Testis (tissue), 3 donors: ENCODE data around the gene GJD4. TPM values are rescaled to one million over a fixed set of nuclear protein-coding genes. Genes with fewer than 3 reads are reported as not detected.

Source experiments
- DNase-seq: peaks from one replicate; pipeline ENCODE4 v3.0.0-alpha.2; 2019
- H3K27ac ChIP-seq, 2 donors: fragments of 200-600 bp; sonication (generic); one replicate each; pipeline ENCODE4 v1.5.1; 2019
- H3K27me3 ChIP-seq: fragments of 200-600 bp; sonication (generic); one replicate; pipeline ENCODE4 v1.5.1; 2019
- H3K36me3 ChIP-seq: fragments of 200-600 bp; sonication (generic); one replicate; pipeline ENCODE4 v1.5.1; 2017; ENCODE audit warnings: low read depth; ENCODE audit errors: missing control alignments
- H3K4me1 ChIP-seq: fragments of 200-600 bp; sonication (generic); one replicate; pipeline ENCODE4 v1.5.1; 2019
- H3K4me3 ChIP-seq, 2 donors: fragments of 200-600 bp; sonication (generic); one replicate each; pipeline ENCODE4 v1.5.1; 2017 to 2019
- H3K9me3 ChIP-seq: fragments of 200-600 bp; sonication (generic); one replicate; pipeline ENCODE4 v1.5.1; 2017
- CTCF ChIP-seq, 3 experiments: fragments of 450-650 bp in 2 of 3; fragments of 200-600 bp in 1 of 3; sonication (generic) in 1 of 3; IDR thresholded peaks; one replicate each; pipeline ENCODE4 v1.5.1; 2016 to 2019; ENCODE audit warnings: antibody characterized with exemption in 3 of 3, mild to moderate bottlenecking in 2 of 3, moderate library complexity in 1 of 3
- POLR2A ChIP-seq: fragments of 450-650 bp; IDR thresholded peaks from one replicate; pipeline ENCODE4 v1.6.1; 2017; ENCODE audit warnings: antibody characterized with exemption, mild to moderate bottlenecking, moderate library complexity
- WGBS, 2 donors: methylation state at CpG; one replicate each; pipeline ENCODE4 v1.1.5; 2018; 5-methylcytosine and 5-hydroxymethylcytosine counted together
- intact Hi-C: fragments of 100-400 bp; cut with DNase I; formaldehyde crosslinking; loops from one replicate; pipeline ENCODE4 v1.15.1; 2023; ENCODE audit warnings: low total_unique reads
- polyA plus RNA-seq: library from polyadenylated mRNA; stranded (reverse); fragments of 350-450 nt; fragmentation: Illumina TruSeq; extraction: RNeasy Lipid Tissue Mini Kit (QIAGEN cat#74804); gene quantifications from one replicate; pipeline ENCODE4 v1.2.3, GENCODE V29; 2014; ENCODE audit warnings: low read depth, low replicate concordance; ENCODE audit not compliant: insufficient read depth
- total RNA-seq, 2 donors: library from RNA; depleted of rRNA; stranded (reverse); fragments of >200 nt; gene quantifications; one replicate each; pipeline ENCODE4 v1.2.3, GENCODE V29; 2016

The GJD4 gene
- total and polyA plus RNA-seq, 3 donors from 2014 or later = 0.31 TPM; not detected in 2

GRCh38 chr10:35572583-35572982, 32.6 kb upstream of the GJD4 start:
- Histone ChIP-seq H3K27ac (no peak overlapping the region), H3K4me3 (no peak overlapping the region), H3K27me3 (no peaks in the 10 kb centered on the region), H3K4me1 (no peaks in the 10 kb centered on the region), H3K36me3 (no peaks in the 10 kb centered on the region), H3K9me3 (no peaks in the 10 kb centered on the region)
- intact Hi-C loops = no loop called here
- TF ChIP-seq CTCF (IDR thresholded peaks at IDR 0.05) (no peak), POLR2A (no peak)
- no peak for DNase-seq
- 91 to 100% methylated on average over 1 of the region's 1 CpG for WGBS, 2 donors

- Histone ChIP-seq H3K9me3 (no peaks in the 10 kb centered on the region), H3K4me1 (no peaks in the 10 kb centered on the region), H3K4me3 (no peak overlapping the region), H3K27me3 (no peaks in the 10 kb centered on the region), H3K27ac (no peak overlapping the region), H3K36me3 (no peaks in the 10 kb centered on the region)
- intact Hi-C loops = no loop called here
- TF ChIP-seq CTCF (IDR thresholded peaks at IDR 0.05) (no peak), POLR2A (no peak)
- WGBS, 2 donors = 83 to 88% methylated on average over 1 of the region's 1 CpG
- DNase-seq = no peak
These were observed 31.3 kb upstream of the GJD4 start for GRCh38 chr10:35573796-35574195.

- intact Hi-C loops = no loop called here
- H3K36me3 ChIP-seq = no peaks in the 10 kb centered on the region
- no peak overlapping the region for H3K27ac ChIP-seq
- no peaks in the 10 kb centered on the region for H3K27me3 ChIP-seq
- no peak overlapping the region for H3K4me3 ChIP-seq
- no peak for DNase-seq
- H3K9me3 ChIP-seq = no peaks in the 10 kb centered on the region
- TF ChIP-seq POLR2A (no peak), CTCF (IDR thresholded peaks at IDR 0.05) (no peak)
- WGBS, 2 donors = 81 to 89% methylated on average over 8 to 9 of the region's 9 CpGs
- no peaks in the 10 kb centered on the region for H3K4me1 ChIP-seq
These were observed 30.2 kb upstream of the GJD4 start for GRCh38 chr10:35574924-35575352.

- Histone ChIP-seq H3K4me3 (no peak overlapping the region), H3K4me1 (no peaks in the 10 kb centered on the region), H3K36me3 (no peaks in the 10 kb centered on the region), H3K27me3 (no peaks in the 10 kb centered on the region), H3K9me3 (no peaks in the 10 kb centered on the region), H3K27ac (no peak overlapping the region)
- intact Hi-C loops = no loop called here
- DNase-seq = no peak
- 91 to 98% methylated on average over 9 of the region's 9 CpGs for WGBS, 2 donors
- TF ChIP-seq CTCF (IDR thresholded peaks at IDR 0.05) = no peak
These were observed 29.5 kb upstream of the GJD4 start for GRCh38 chr10:35575640-35576039.

- no peaks in the 10 kb centered on the region for H3K27me3 ChIP-seq
- no peaks in the 10 kb centered on the region for H3K36me3 ChIP-seq
- no peak overlapping the region for H3K27ac ChIP-seq
- intact Hi-C loops = no loop called here
- no peak for TF ChIP-seq CTCF (IDR thresholded peaks at IDR 0.05)
- no peak for TF ChIP-seq POLR2A
- no peaks in the 10 kb centered on the region for H3K9me3 ChIP-seq
- DNase-seq = no peak
- no peak overlapping the region for H3K4me3 ChIP-seq
- H3K4me1 ChIP-seq = no peaks in the 10 kb centered on the region
- 91 to 96% methylated on average over 3 of the region's 3 CpGs for WGBS, 2 donors
These were observed 28.4 kb upstream of the GJD4 start for GRCh38 chr10:35576730-35577129.
